Fibroblast of upper back skin (primary cell): Measurements from ENCODE around the gene ATP2A1.
"Not testable (repeated sequence)": the region's sequence is repeated elsewhere in the genome, so short reads cannot be mapped to it uniquely, and the experiment has no call there.

Source experiments
- DNase-seq: peaks from one replicate; pipeline ENCODE4 v3.0.0-alpha.2; 2013

ATP2A1 gene

GRCh38 chr16:28883221-28883996 is 5.1 kb downstream of the ATP2A1 start:
- no peak for DNase-seq

GRCh38 chr16:28884045-28884444 is 5.8 kb downstream of the ATP2A1 start:
- DNase-seq = no peak

GRCh38 chr16:28886945-28887344 is 8.7 kb downstream of the ATP2A1 start:
- DNase-seq = no peak

- not testable (repeated sequence) for DNase-seq
Measured at GRCh38 chr16:28890355-28890754, 12.1 kb downstream of the ATP2A1 start.

- no peak for DNase-seq
Measured at GRCh38 chr16:28891964-28892890, 13.9 kb downstream of the ATP2A1 start.

- no peak for DNase-seq
Measured at GRCh38 chr16:28893291-28893690, 15.0 kb downstream of the ATP2A1 start.

GRCh38 chr16:28895609-28896008 is 17.3 kb downstream of the ATP2A1 start:
- DNase-seq = no peak

GRCh38 chr16:28897826-28898225 is 19.5 kb downstream of the ATP2A1 start:
- no peak for DNase-seq

- no peak for DNase-seq
Measured at GRCh38 chr16:28898266-28898665, 20.0 kb downstream of the ATP2A1 start.

GRCh38 chr16:28898942-28899341 is 20.7 kb downstream of the ATP2A1 start:
- no peak for DNase-seq

GRCh38 chr16:28899882-28900590 is 21.7 kb downstream of the ATP2A1 start:
- DNase-seq = no peak

- no peak for DNase-seq
Measured at GRCh38 chr16:28900601-28901000, 22.3 kb downstream of the ATP2A1 start.

GRCh38 chr16:28901862-28902261 is 23.6 kb downstream of the ATP2A1 start:
- DNase-seq = no peak

GRCh38 chr16:28902909-28903308 is 24.6 kb downstream of the ATP2A1 start:
- no peak for DNase-seq

- no peak for DNase-seq
Measured at GRCh38 chr16:28903344-28904042, 25.2 kb downstream of the ATP2A1 start.

GRCh38 chr16:28904363-28904762 is 26.1 kb downstream of the ATP2A1 start:
- DNase-seq = no peak

- DNase-seq = no peak
Measured at GRCh38 chr16:28904828-28905227, 26.5 kb downstream of the ATP2A1 start.

GRCh38 chr16:28905229-28905754 is 27.0 kb downstream of the ATP2A1 start:
- no peak for DNase-seq

- no peak for DNase-seq
Measured at GRCh38 chr16:28905800-28906372, 27.6 kb downstream of the ATP2A1 start.

- DNase-seq = no peak
Measured at GRCh38 chr16:28910086-28911031, 32.1 kb downstream of the ATP2A1 start.

GRCh38 chr16:28912558-28912957 is 34.3 kb downstream of the ATP2A1 start:
- DNase-seq = no peak
